ENCODE measurements around the gene CLEC18B.

CLEC18B gene

DNA sequence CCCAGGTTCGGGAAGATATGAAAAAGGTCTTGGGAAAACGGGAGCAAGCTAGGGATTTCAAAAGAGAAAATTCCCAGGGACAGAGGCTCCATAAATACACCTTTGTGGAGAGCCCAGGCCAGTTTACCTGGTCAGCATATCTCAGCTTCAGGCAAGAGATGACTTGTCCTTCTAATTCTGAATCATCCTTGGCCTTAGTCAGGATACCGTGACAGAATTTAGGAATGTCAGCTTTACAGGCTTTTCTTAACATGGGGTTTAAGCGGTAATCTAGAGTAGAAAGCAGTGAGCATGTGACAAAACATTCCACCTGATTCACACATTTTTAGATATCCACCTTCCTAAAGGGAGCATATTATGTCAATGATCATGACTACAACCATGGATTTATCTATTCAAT lies 41.1 kb upstream of the CLEC18B start:
- TF ChIP-seq, protein P1, sequence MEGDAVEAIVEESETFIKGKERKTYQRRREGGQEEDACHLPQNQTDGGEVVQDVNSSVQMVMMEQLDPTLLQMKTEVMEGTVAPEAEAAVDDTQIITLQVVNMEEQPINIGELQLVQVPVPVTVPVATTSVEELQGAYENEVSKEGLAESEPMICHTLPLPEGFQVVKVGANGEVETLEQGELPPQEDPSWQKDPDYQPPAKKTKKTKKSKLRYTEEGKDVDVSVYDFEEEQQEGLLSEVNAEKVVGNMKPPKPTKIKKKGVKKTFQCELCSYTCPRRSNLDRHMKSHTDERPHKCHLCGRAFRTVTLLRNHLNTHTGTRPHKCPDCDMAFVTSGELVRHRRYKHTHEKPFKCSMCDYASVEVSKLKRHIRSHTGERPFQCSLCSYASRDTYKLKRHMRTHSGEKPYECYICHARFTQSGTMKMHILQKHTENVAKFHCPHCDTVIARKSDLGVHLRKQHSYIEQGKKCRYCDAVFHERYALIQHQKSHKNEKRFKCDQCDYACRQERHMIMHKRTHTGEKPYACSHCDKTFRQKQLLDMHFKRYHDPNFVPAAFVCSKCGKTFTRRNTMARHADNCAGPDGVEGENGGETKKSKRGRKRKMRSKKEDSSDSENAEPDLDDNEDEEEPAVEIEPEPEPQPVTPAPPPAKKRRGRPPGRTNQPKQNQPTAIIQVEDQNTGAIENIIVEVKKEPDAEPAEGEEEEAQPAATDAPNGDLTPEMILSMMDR (IDR thresholded peaks at IDR 0.05; ENCODE audit: extremely low read depth, missing control alignments), result no peak
- DNase-seq (ENCODE audit: low spot score), result no peak

DNA sequence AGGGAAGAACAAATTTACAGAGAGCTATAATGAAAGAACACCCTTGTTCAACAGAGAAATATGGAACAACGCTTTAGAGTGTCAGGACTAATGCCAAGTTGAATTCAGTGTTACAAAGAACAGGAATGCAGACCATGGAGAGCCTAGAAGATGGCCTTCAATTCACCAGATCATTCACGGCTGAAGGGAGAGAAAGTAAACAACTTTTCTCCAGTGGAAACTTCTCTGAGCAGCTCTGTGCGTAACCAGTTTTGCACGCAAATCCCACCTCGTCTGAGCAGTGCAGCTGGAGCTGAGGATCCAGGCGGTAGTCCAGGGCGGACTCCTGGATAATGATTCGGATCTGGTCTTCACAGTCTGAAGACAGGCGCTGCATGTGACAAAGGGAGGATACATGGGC lies 40.5 kb upstream of the CLEC18B start:
- TF ChIP-seq, protein P1 (IDR thresholded peaks at IDR 0.05; ENCODE audit: extremely low read depth, missing control alignments), result no peak
- no peak for DNase-seq (ENCODE audit: low spot score)

DNA sequence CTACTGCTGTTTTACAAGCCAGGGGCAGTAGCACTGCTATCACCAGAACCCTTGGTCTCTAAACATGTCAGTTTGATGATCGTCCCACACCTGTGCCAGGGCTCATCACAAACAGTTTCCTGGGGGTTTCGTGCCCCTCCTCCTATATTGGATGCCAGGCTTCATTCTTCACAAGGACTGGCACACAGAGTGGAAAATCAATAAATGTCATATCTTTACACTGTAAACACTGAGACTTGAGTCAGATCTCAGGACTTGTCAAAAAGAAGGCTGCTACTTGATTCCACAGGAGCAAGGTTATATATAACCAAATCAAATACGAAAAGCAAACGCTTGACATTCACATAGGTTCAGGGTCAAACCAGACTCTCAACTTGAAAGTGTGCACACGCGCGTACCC lies 39.3 kb upstream of the CLEC18B start:
- TF ChIP-seq, protein P1 (IDR thresholded peaks at IDR 0.05; ENCODE audit: extremely low read depth, missing control alignments), result no peak
- no peak for DNase-seq (ENCODE audit: low spot score)

DNA sequence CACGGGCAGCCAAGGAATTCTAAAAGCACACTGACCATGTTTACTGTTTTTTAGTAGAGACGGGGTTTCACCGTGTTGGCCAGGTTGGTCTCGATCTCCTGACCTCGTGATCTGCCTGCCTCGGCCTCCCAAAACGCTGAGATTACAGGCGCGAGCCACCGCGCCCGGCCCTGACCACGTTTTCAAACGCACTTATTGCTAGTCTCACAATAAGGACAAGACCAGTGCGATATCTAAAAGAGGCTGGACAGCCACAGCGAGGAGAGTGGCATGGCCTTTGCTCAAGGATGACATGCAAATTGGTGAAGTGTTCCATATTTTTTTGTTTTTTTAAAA lies 35.0 kb upstream of the CLEC18B start:
- TF ChIP-seq, protein P1 (IDR thresholded peaks at IDR 0.05; ENCODE audit: extremely low read depth, missing control alignments), result no peak
- no peak for DNase-seq (ENCODE audit: low spot score)

DNA sequence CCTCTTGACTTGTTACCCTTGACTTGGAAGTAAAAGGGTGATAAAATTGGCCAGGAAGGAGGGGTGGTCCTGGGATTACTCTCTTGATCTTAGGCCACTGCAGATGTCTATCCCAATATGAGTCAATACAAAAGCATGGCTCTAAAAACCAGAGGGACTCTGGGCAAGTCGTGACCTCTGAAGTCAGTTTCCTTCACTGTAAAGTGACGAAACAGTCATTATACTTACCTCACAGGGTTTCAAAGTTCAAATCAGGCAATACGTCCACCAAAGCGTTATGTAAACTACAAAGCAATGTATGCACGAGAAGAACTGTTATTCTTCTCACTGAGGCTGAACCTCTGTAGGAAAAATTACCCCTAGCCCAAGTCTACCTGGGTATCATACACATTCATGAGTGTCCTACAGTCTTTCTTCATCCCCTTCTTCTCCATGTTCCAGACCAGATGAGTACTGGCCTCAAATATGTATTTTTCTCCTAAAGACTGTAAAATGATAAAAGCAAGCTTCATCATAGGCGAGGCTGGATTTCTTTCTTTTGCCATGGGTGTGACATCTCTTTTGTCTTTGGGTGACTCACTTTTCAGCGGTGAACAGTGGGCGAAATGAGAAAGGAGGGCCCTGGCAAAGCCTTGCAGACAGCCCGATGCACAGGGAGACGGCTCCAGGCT lies 34.5 kb upstream of the CLEC18B start:
- TF ChIP-seq, protein P1 (IDR thresholded peaks at IDR 0.05; ENCODE audit: extremely low read depth, missing control alignments), result no peak
- DNase-seq (ENCODE audit: low spot score), result no peak

DNA sequence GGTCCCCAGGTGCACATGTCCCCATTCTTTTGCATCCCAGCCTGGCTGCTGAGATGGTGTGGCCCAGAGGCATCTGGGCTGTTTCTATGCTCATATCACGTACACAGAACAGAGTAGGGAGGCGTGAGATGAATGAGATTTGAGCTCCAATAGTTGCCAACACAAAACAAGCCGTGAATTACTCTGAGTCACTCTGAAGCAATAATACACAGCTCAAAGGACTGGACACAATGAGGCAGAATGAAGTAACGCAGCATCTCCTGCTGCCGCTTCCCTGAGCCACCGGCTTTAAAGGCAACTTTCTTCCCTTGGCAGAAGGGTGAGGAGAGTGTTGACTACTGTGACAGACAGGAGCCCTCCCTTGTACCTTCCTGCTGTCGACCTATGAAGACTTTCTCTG lies 33.9 kb upstream of the CLEC18B start:
- TF ChIP-seq, protein P1 (IDR thresholded peaks at IDR 0.05; ENCODE audit: extremely low read depth, missing control alignments), result no peak
- no peak for DNase-seq (ENCODE audit: low spot score)

DNA sequence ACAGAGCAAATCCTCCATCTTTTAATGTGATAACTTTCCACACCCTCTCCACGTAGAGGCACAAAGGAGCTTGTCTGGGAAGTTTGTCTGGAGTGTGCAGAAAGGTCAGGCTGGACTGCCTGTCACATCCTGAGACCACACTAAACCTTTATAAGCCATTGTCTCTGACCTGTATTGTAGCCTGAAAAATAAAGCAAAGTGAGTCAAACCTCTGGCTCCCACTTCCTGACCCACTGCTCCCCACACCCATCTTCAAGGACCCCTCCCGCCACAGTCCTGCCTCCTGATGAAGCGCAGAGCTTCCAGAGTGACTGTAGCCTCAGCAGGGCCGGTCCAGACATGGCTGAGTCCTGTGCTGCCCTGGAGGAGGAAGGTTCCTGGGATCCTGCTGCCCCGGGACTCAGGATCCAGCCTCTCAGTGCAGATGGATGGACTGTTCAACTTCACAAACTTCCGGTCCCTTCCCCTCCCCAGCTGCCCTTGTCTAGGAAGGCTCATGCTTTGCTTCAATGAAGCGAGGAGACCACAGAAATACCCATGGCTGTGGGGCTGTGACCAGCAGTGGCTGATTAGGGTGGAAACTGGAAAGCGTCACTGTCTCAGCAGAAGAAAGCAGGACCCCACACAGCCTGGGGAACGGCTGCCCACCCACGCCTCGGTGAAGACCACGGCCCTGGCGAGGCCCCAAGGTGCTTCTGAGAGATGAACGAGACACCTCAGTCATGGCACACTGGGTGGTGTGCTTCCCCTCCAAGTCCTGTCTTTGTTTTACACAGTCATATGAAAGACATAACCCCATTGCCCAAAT lies 30.9 kb upstream of the CLEC18B start:
- peak; percentile 41 for DNase-seq (ENCODE audit: low spot score)
- TF ChIP-seq, protein P1 (IDR thresholded peaks at IDR 0.05; ENCODE audit: extremely low read depth, missing control alignments), result no peak
